SHP77 treated with DMSO at 0.1 percent for 48 hours (cell line): ENCODE measurements around the gene ASB18.

Experiments
- DNase-seq: peaks from one replicate; lab custom pipeline; 2025; lab: John Stamatoyannopoulos, UW

ASB18 gene

DNA sequence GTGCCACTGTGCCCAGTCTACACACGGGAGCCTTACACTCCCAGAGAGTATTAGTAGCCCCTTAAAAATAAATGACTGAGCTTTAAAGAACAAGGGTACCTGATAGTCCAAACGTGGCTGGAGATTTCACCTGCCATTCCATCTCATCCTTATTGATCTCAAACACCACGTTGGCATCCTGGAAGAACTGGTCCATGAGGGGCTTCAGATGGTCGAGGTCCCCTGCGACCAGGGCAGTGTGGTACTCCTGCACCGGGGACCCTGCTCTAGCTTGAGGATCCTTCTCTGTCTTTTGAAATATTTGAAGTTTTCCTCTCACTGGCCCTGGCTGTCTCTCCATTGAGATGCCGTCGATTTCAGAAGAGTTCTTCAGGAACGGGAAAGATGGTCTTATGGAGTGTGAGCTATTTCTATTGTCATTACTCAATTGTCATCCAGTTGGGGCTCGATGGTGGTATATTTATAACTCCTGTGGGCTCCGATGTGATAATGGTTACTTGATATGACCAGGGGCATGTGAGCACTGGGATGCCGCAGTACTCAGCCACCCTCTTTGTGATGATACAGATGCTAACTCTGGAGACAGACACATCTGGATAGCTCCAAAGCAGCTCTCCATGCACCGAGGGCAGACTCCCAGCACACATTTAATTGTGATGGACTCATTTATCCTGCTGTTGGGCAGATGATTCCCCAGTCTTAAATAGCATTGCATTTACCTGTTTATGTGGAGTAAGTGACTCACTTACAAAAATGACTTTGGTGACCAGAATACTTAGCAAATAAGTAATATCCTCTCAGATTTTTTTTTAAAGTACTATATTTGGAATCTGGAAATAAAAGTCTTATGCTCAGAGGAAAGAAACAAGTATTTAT, 22.8 kb downstream of the ASB18 start:
- DNase-seq: no peak

DNA sequence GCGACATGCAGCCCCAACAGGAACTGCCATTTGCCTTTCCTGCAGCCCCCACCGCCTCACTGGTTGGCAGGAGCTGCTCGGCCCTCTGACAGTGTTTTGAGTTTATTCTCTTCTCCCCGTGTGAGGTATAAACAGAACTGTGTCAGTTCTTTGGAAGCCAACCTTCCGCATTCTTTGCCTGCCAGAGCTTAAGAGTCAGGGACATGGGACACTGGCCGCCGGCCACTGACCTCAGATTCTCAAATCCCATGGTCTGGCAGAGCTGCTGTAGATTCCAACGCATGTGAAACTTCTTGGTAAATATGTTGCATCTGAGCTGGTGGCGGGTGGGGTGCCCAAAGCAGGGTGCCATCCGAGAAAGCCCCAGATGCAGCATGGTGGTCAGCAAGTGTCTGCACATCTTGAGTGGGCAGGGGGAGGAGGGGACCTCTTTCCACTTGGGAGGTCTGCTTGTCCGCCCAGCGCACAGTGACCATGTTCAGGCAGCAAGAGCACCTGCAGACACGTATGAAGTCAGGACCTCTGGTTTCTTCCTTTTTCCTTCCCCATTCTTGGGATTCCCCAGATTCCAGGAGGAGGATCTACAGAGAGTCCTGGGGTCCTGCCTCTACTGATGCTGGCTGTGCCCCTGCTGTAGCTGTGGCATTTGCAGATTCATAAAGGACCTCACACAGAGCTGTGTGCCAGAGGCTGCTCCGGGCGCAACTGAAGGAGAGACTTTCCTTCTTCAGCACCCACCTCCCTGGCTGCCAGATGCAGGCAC, 23.8 kb downstream of the ASB18 start:
- no peak for DNase-seq

DNA sequence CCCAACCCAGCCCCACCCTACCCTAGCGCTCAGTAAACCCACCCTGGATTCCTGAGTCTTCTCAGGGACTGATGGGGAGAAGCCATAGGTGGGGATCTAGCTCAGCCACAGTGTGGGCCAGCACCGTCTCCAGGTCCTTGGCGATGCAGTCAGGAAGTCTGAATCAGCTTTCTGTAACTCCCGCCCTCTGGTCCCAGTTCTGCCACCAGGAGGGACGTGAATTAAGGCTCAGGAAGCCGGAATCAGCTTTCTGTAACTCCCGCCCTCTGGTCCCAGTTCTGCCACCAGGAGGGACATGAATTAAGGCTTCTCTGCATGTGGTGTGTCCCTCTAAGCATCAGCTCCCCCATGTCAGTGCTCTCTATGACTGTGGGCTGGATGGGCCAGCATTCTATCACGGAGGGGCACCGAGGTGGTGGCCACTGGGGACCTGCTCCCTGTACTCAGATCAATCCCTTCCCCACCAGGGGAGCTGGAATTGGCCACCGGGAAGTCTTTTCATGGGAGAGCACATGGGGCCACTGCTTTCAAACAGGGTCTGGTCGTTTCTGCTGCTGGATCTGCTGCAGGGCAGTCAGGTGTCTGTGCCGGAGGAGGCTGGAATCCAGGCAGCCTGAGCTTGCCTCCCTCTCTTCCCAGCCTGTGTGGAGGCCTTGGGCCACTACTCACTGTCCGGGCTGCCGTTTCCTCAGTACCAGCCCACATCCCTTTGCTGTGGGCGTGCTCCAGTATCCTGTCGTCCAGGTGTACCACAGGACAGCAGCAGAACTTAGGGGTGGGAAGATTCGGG, 24.7 kb downstream of the ASB18 start:
- DNase-seq: no peak

DNA sequence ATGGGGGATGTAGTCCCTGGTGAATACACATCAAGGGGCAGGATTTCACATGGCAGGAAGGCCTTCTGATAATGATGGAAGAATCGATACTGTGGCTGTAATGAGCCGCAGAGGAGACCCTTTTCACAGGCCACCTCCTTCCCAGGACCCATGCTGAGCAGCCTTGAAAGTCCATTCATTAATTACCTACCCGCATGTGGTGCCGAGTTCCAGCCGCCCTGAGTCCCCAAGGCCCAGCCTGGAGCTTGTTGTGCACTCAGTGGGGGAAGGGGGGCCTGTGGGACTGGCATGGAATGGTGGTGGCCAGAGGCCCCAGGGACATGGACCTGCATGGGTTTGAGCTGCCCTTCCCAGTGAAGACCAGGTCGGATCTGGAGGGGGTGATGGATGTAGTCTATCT, 25.5 kb downstream of the ASB18 start:
- no peak for DNase-seq

DNA sequence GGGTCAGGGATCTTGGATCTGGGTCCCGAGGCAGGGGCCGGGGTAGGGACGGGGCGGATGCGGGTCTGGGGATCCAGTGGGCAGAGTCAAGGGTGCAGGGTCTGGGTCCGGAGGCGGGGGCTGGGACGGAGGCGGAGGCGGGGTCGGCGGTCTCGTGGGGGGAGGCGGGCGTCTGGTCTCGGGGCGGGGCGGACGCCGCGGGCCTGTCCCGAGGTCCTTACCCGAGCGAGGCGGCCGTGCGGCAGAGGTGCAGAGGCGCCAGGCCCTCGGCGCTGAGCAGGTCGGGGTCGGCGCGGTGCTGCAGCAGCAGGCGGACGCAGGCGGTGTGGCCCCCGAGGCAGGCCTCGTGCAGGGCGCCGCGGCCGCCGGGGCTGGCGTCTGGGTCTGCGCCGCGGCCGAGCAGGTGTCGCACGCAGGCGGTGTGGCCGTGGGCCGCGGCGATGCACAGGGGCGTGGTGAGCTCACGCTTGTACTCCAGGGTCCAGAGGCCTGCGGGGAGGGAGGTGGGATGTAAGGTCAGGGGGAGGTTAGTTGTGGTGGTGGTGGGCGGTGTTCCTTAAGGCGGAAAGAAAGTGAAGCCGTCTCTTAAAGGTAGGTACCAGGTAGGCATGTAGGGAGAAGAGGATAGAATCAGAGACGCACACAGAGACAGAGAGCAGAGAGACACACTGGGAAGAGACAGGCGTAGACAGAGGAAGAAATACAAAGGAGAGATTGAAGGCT, 26.6 kb downstream of the ASB18 start:
- no peak for DNase-seq

DNA sequence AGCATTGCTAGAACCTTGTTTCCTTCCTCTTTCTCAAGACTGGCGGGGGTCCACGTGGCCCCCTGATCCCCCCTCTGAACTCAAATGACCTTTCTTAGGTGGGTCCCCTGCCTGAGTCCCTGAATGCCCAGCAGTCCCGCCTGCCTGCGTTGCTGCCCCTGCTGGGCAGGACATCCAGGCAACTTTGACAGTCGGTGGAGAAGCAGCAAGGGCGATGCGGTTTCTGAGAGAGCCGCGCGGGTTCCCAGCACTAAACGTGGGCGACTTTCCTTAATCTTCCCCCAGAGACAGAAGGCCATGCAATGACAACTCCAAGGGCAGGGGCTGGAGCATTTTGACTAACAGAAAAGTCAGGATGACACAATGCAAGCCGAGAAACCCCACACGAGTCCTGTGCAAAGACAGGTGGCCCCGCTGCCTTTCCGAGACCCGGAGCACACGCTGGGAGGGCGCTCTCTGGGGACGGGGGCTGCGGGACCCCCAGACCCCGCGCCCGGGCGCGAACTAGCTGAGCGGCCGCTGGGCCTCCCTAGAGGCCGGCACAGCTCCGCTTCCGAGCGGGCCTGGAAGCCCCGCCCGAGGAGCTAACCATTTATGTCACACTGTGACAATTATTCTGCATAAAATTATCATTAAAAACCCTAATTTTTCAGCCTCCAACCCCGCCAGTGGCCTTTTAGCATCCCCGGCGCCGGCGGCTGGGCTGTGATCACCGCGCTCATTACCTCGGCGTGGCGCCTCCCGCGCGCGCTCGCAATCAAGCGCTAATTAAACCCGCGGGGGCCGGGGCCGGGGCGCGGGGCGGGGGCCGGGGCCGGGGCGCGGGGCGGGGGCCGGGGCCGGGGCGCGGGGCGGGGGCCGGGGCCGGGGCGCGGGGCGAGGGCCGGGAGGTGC, 27.4 kb downstream of the ASB18 start:
- no peak for DNase-seq

DNA sequence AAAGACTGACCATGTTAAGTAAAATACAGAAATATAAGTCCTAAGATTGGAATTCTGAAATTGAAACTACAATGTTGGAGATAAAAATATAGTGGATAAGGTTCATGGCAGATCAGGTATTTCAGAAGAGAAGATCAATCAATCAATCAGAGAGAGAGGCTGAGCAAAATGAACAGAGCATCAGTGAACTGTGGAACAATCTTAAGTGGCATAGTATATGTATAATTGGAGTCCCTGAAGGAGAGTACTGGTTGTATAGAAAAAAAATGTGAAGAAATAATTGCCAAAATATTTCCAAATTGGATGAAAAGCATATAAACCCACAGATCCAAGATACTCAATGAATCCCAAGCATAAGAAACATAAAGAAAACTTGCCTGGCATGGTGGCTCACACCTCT, 35.0 kb downstream of the ASB18 start:
- no peak for DNase-seq

DNA sequence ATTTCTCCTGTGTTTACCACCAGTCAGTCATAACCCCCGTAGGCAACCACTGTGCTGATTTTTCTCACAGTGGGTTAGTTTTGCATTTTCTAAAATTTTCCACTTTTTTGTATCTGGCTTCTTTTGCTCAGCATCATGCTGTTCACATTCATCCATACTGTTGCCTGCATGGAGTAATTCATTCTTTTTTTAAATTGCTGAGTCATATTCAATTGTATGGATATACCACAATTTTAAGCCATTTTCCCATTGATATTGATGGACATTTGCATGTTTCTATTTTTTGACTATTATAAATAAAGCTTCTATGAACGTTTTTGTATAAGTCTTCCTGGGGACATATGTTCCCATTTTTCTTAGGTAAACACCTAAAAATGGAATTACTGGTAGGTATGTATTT, 40.5 kb downstream of the ASB18 start:
- DNase-seq: no peak

DNA sequence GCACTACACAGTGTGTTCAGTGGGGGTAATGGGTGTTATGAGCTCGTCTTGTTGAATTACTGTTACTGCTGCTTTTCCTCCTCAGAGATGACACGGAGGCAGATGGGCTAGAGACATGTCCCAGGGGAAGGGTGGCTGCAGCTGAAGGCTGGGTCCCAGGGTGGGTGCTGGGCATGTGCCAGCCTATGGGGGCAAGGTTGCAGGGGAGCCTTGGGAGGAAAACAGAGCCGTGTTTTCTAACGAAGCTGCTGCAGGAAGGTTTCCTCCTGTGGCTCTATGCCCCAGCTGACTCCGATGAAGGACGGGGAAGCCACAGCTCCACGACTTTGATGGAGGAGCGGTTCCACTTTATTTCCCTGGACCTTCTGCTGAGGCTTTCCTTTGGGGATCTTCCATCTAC, 42.4 kb downstream of the ASB18 start:
- no peak for DNase-seq

DNA sequence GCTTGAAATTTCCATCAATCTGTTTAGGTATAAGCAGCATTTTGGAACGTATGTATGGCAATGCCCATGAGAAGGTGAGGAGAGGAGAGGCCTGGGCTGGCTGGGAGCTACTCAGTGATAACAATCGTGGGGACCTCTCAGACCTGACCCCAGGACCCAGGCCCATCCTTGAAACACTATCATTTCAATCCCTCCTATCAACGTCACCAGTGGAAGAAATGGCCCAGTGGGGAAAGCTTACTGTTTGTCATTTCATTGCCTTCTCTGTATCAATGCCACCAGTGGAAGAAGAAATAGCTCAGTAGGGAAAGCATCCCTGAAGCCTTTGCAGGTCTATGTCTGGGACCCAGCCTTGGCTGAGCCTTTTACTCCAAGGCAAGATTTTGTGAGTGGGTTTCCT, 44.8 kb downstream of the ASB18 start:
- DNase-seq: no peak

DNA sequence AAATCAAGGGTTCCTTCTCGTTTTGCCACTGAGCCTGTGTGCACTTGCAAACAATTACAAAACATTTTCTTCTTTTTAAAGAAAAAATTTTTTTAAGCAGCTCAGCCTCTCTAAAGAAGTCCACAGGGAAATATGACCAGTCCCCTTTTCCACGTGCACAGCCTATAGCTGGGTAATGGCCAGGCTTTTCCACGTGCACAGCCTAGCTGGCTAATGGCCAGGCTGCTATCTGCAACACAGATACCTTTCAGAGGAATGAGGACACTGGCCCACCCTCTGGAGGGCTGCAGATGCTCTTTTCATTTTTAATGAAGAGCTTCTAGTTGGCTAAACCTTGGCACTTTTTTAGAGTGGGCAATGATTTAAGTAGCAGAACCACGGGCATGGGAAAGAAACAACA, 46.3 kb downstream of the ASB18 start:
- no peak for DNase-seq

DNA sequence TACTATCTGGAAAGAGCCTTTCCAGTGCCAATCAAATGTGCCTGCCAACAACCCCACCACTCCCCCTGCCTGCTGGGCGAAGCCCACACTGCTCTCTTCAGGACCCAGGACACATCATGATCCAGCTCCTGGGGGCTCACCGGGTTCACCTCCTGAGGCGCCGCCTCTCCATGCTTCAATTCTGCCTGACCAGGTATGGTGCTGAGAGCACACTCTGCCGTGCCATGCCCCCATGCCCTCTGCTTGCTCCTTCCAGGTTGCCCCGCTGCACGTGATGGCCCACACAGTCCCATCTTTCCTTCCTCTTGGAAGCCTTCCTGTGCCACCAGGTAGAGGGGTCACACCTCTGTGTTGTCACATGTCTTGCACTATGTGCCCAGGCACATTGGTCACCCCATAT, 47.5 kb downstream of the ASB18 start:
- no peak for DNase-seq

DNA sequence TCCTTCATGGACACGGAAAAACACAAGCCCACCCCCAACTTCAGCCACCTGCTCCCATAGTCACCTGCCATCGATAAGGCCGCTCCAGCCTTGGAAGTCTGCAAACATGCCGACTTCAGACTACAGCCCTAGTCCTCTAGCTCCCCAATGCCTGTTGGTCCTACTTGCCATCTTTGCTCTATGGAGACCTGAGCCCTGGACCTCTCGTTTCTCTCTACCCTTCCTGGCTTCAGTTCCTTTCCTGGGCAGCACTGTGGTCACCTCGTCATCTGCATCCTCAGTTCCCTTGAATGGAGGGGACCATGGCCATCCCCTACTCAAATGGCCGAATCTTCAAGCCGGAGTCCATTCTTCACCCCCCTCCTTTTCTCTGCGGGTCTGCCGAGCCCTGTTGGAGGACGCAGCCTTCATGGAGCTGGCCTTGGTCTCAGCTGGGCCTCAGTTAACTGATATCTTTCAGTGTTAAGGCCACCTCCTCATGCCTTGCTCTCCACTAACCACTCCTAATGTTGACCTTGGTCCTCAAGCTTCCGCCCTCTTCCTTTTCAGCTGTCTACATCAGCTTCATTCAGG, 48.4 kb downstream of the ASB18 start:
- peak; percentile 38 for DNase-seq

DNA sequence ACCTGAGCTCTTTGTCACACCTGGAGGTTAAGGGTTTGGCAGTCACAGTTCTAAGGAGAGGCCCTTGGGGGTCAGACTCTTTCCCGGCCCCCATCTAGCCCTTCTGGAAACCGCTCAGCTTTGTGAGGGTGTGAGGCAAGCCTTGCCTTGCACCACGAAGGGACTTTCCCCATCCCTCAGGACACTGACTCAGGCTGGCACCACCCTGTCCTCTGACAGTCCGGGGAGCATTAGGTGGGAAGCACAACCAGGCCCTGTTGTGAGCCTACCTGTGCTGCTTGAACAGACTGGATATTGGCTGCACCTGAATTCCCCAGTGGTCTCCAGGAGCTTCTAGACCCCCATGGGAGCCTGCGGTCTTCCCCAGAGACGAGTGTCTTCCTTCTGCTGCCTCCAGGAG, 49.0 kb downstream of the ASB18 start:
- no peak for DNase-seq

DNA sequence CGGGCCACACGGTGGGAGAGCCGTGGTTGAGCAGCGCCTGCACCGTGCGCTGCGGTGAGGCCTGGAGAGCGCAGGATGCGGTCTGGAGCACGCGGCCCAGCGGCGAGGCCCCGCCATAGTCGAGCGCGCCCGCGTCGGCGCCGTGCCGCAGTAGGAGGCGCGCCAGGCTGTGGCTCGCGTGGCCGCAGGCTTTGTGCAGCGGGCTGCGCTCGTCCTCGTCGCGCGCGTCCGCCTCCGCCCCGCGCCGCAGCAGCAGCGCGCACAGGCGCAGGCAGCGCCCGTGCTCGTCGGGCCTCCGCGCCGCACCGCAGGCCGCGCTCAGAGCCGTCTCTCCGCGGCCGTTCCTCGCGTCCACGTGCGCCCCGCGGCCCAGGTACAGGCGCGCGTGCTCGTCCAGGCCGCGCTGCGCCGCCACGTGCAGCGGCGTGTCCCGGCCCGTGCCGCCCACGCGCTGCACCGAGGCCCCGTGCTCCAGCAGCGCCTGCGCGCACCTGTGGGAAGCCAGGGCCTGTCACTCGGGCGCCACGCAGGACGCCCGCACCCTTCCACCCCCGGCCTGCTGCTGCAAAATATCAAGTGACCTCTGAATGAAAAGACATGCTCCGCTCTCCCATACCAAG, 49.7 kb downstream of the ASB18 start:
- no peak for DNase-seq

DNA sequence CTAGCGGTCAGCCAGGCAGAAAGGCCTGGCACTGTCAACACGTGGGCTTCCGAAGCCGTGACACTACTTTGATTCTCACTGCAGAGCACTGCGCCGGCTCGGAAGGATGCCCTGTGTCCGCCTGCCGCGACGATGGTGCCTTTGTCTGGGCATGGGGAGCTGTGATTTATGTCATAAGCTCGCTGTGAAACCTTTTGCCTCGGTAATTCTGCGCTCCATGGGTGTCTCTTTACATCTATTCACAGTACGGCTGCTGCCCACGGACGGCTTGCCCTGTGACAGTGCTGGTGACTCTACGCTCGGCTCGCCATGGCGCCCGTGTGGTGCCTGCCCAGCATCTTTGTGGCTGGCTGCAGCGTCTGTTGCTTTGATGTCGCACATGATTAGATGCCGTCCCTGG, 52.9 kb downstream of the ASB18 start:
- DNase-seq: no peak

DNA sequence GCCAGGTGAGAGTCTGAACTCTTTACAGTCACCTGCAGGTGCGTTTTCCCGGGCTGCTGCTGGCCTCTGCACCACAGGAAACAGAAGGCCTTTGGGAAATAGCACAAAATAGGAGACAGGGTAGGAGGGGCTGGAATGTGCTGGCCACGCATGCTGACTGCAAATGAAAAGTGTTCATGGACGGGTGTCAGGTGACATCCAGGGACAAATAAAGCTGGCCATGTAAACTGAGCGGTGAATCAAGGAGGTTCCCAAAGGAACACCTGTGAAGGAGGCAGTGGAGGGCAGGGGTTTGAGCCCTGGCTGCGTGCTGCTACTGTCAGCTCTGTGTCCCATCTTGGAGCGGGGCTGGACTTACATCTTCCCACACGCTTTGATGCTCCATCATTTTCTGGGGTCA, 53.7 kb downstream of the ASB18 start:
- no peak for DNase-seq

DNA sequence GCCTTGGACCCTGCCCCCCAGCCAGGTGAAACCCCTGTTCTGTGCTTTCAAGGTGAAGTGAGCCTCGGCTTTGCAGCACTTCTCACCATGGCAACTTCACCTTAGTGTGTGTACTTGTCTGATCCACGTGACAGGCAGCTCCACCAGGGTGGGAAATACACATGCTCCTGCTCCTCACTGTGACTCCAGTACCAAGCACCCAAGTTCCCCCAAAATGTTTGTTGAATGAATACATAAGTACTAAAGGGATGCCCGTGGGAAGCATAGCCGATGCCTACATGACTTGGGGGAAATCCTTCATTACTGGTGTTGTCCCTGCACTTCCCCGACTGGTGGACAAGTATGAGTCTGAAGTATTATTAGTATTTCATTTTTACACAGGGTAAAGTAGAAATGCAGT, 54.2 kb downstream of the ASB18 start:
- DNase-seq: no peak

DNA sequence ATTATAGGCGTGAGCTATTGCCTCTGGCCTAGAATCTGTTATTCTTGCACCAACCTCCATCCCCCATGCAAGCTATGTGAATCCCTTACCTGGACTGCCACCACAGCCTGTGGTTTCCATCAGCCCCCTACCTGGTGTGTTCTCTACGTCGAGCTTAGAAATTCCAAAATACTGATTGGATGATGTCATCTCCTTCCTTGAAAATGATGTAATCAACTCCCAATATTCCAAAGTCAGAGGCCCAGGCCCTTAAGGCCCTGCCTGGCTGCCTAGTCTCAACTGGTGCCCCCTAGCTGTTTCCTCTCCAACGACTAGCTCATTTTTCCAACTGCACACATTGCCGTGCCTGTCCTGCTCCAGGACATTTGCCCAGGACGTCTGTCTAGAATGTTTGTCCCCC, 54.7 kb downstream of the ASB18 start:
- DNase-seq: no peak
